ENCODE results near the gene TRAM2.

- TF ChIP-seq CTCF (IDR thresholded peaks at IDR 0.05; ENCODE audit: extremely low read depth in 1 of 2, insufficient read depth in 1 of 2, low read depth in 1 of 2, low read length in 2 of 2) (peak; percentile 63 to 75), POLR2A (IDR thresholded peaks at IDR 0.05; ENCODE audit: low read depth, low read length) (no peak), EZH2 (IDR thresholded peaks at IDR 0.05; ENCODE audit: borderline replicate concordance, low read depth, low read length, severe bottlenecking) (no peak)
Observed at GRCh38 chr6:52598123-52598823, 21.4 kb upstream of the TRAM2 start.

All from endothelial cell of umbilical vein (primary cell).